SK-N-SH treated with all-trans-retinoic acid at 6 μM for 48 hours (cell line): ENCODE results near the gene NUTM2B.
"Not testable (repeated sequence)": the region's sequence is repeated elsewhere in the genome, so short reads cannot be mapped to it uniquely, and the experiment has no call there.

Experiments used
- BACH2 ChIP-seq: fragments of 250-450 bp; sonication (Bioruptor Pico); IDR thresholded peaks from 2 replicates; pipeline ENCODE4 v1.9.0; 2021; ENCODE audit warnings: mild to moderate bottlenecking, borderline replicate concordance
- ESRRG ChIP-seq: fragments of 250-450 bp; sonication (Bioruptor Pico); IDR thresholded peaks from 2 replicates; pipeline ENCODE4 v1.6.1; 2021; ENCODE audit warnings: mild to moderate bottlenecking
- ISL1 ChIP-seq: fragments of 250-450 bp; sonication (Bioruptor Pico); IDR thresholded peaks from 2 replicates; pipeline ENCODE4 v2.1.2; 2022; ENCODE audit warnings: mild to moderate bottlenecking, moderate library complexity
- POU6F1 ChIP-seq: fragments of 250-450 bp; sonication (Bioruptor Pico); IDR thresholded peaks from 2 replicates; pipeline ENCODE4 v1.8.0; 2021; ENCODE audit warnings: low read depth, mild to moderate bottlenecking, moderate library complexity, borderline replicate concordance
- PPARA ChIP-seq: fragments of 250-450 bp; sonication (Bioruptor Pico); IDR thresholded peaks from 2 replicates; pipeline ENCODE4 v1.5.0; 2020; ENCODE audit warnings: mild to moderate bottlenecking, borderline replicate concordance
- RARB ChIP-seq: fragments of 250-450 bp; sonication (Bioruptor Pico); IDR thresholded peaks from 2 replicates; pipeline ENCODE4 v1.8.0; 2021; ENCODE audit warnings: mild to moderate bottlenecking, moderate library complexity
- SNAI2 ChIP-seq: fragments of 250-450 bp; sonication (Bioruptor Pico); IDR thresholded peaks from 2 replicates; pipeline ENCODE4 v1.5.0; 2020; ENCODE audit warnings: mild to moderate bottlenecking, moderate library complexity
- ZFP30 ChIP-seq: fragments of 450-650 bp; formaldehyde crosslinking; IDR thresholded peaks from 2 replicates; pipeline ENCODE4 v1.5.0; 2022; ENCODE audit warnings: mild to moderate bottlenecking, moderate library complexity
- TF ChIP-seq, protein P1 (sequence below): fragments of 250-450 bp; sonication (Bioruptor Pico); IDR thresholded peaks from 2 replicates; pipeline ENCODE4 v1.5.1; 2021; ENCODE audit warnings: mild to moderate bottlenecking, moderate library complexity
- TF ChIP-seq, protein P2 (sequence below): fragments of 250-450 bp; sonication (Bioruptor Pico); IDR thresholded peaks from 2 replicates; pipeline ENCODE4 v1.8.0; 2020; ENCODE audit warnings: mild to moderate bottlenecking, moderate library complexity, borderline replicate concordance

- TF ChIP-seq SNAI2 (CRISPR knock-in tag); ZFP30 (CRISPR knock-in tag); POU6F1; PPARA (CRISPR knock-in tag); ISL1 (CRISPR knock-in tag); RARB; BACH2; ESRRG (CRISPR knock-in tag): not testable (repeated sequence)
- TF ChIP-seq, protein P1, sequence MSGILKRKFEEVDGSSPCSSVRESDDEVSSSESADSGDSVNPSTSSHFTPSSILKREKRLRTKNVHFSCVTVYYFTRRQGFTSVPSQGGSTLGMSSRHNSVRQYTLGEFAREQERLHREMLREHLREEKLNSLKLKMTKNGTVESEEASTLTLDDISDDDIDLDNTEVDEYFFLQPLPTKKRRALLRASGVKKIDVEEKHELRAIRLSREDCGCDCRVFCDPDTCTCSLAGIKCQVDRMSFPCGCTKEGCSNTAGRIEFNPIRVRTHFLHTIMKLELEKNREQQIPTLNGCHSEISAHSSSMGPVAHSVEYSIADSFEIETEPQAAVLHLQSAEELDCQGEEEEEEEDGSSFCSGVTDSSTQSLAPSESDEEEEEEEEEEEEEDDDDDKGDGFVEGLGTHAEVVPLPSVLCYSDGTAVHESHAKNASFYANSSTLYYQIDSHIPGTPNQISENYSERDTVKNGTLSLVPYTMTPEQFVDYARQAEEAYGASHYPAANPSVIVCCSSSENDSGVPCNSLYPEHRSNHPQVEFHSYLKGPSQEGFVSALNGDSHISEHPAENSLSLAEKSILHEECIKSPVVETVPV (CRISPR knock-in tag): not testable (repeated sequence)
- TF ChIP-seq, protein P2, sequence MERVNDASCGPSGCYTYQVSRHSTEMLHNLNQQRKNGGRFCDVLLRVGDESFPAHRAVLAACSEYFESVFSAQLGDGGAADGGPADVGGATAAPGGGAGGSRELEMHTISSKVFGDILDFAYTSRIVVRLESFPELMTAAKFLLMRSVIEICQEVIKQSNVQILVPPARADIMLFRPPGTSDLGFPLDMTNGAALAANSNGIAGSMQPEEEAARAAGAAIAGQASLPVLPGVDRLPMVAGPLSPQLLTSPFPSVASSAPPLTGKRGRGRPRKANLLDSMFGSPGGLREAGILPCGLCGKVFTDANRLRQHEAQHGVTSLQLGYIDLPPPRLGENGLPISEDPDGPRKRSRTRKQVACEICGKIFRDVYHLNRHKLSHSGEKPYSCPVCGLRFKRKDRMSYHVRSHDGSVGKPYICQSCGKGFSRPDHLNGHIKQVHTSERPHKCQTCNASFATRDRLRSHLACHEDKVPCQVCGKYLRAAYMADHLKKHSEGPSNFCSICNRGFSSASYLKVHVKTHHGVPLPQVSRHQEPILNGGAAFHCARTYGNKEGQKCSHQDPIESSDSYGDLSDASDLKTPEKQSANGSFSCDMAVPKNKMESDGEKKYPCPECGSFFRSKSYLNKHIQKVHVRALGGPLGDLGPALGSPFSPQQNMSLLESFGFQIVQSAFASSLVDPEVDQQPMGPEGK (CRISPR knock-in tag): not testable (repeated sequence)
Observed at GRCh38 chr10:79683884-79684720, 18.9 kb upstream of the NUTM2B start.
